Measurements from ENCODE around the gene NPHP3. TPM values are rescaled to one million over a fixed set of nuclear protein-coding genes. Genes with fewer than 3 reads are reported as not detected.

The NPHP3 gene
- total and polyA plus RNA-seq, 7 donors = 3.9 to 9.1 (median 6.9) TPM

- intact Hi-C loops (cut with DNase I) = loop anchor here (5.0 to 10.0 kb wide), 3 partner anchors 37 to 52 kb away; no protein-coding TSS in a partner anchor
- WGBS, 3 donors = 77 to 80% (median 80%) methylated on average over 3 of the region's 3 CpGs
These were observed 56.9 kb downstream of the NPHP3 start for GRCh38 chr3:132665230-132665745.

GRCh38 chr3:132662212-132662611 lies 60.0 kb downstream of the NPHP3 start:
- Histone ChIP-seq H3K9me3 (no peaks in the 10 kb centered on the region), H3K36me3 (ENCODE audit: insufficient read depth in 1 of 2, low read depth in 1 of 2) (peaks cover 0 to 22% of the 10 kb centered on the region in 2 donors), H3K27ac (no peak overlapping the region), H3K4me3 (peak overlapping the region; percentile 95), H3K27me3 (ENCODE audit: insufficient read depth in 3 of 3, low read length in 2 of 3) (no peaks in the 10 kb centered on the region), H3K4me1 (peaks cover 21% of the 10 kb centered on the region)
- no peak for TF ChIP-seq CTCF (IDR thresholded peaks at IDR 0.05)
- intact Hi-C loops (cut with DNase I) = loop anchor here in 1 of 2 donors (10.0 kb wide), 1 partner anchor 53 kb away; no protein-coding TSS in a partner anchor
- DNase-seq = no peak
- no peak for ATAC-seq

More at GRCh38 chr3:132665230-132665745, 56.9 kb downstream of the NPHP3 start:
- Histone ChIP-seq H3K27me3 (ENCODE audit: insufficient read depth in 3 of 3, low read length in 2 of 3) (no peaks in the 10 kb centered on the region), H3K36me3 (ENCODE audit: insufficient read depth in 1 of 2, low read depth in 1 of 2) (peaks cover 0 to 45% of the 10 kb centered on the region in 2 donors), H3K4me1 (peaks cover 13% of the 10 kb centered on the region), H3K9me3 (no peaks in the 10 kb centered on the region), H3K27ac (no peak overlapping the region), H3K4me3 (no peak overlapping the region)
- DNase-seq = no peak
- TF ChIP-seq CTCF (IDR thresholded peaks at IDR 0.05) = no peak
- no peak for ATAC-seq

- DNase-seq (no peak), ATAC-seq (no peak)
- no peaks in the 10 kb centered on the region for H3K27me3 ChIP-seq (ENCODE audit: insufficient read depth in 3 of 3, low read length in 2 of 3)
- H3K36me3 ChIP-seq (ENCODE audit: insufficient read depth in 1 of 2, low read depth in 1 of 2) = peaks cover 0 to 11% of the 10 kb centered on the region in 2 donors
- peak overlapping the region; percentile 95 for H3K4me3 ChIP-seq
- peak overlapping the region; percentile 85 for H3K27ac ChIP-seq
- TF ChIP-seq CTCF (IDR thresholded peaks at IDR 0.05) = no peak
- no peaks in the 10 kb centered on the region for H3K9me3 ChIP-seq
- 13 to 22% (median 13%) methylated on average over 8 of the region's 8 CpGs for WGBS, 3 donors
- H3K4me1 ChIP-seq = peaks cover 21% of the 10 kb centered on the region
- intact Hi-C loops (cut with DNase I) = loop anchor here in 1 of 2 donors (10.0 kb wide), 1 partner anchor 54 kb away; no protein-coding TSS in a partner anchor
These were observed 61.1 kb downstream of the NPHP3 start for GRCh38 chr3:132661101-132661500.

- DNase-seq (no peak), ATAC-seq (peak in 3 of 4 donors; percentile 2 to 31 (median 3))
- H3K36me3 ChIP-seq (ENCODE audit: insufficient read depth in 1 of 2, low read depth in 1 of 2) = peaks cover 0 to 8% of the 10 kb centered on the region in 2 donors
- H3K27me3 ChIP-seq (ENCODE audit: insufficient read depth in 3 of 3, low read length in 2 of 3) = no peaks in the 10 kb centered on the region
- no peak for TF ChIP-seq CTCF (IDR thresholded peaks at IDR 0.05)
- peak overlapping the region; percentile 85 for H3K27ac ChIP-seq
- 0 to 2% (median 2%) methylated on average over 5 of the region's 5 CpGs for WGBS, 3 donors
- intact Hi-C loops (cut with DNase I) = loop anchor here in 1 of 2 donors (10.0 kb wide), 1 partner anchor 54 kb away; no protein-coding TSS in a partner anchor
- H3K9me3 ChIP-seq = no peaks in the 10 kb centered on the region
- H3K4me3 ChIP-seq = peak overlapping the region; percentile 95
- peaks cover 21% of the 10 kb centered on the region for H3K4me1 ChIP-seq
These were observed 61.5 kb downstream of the NPHP3 start for GRCh38 chr3:132660811-132661070.

Measured in psoas muscle (tissue), 8 donors.